HG02798 (cell line): ENCODE measurements around the gene PTGDS.

Experiments
- ATAC-seq: cut with Tn5 transposase; IDR thresholded peaks from one replicate; pipeline ENCODE4 v1.9.1; 2021; ENCODE audit warnings: mild to moderate bottlenecking; ENCODE audit not compliant: unreplicated experiment, poor library complexity

Gene PTGDS

DNA sequence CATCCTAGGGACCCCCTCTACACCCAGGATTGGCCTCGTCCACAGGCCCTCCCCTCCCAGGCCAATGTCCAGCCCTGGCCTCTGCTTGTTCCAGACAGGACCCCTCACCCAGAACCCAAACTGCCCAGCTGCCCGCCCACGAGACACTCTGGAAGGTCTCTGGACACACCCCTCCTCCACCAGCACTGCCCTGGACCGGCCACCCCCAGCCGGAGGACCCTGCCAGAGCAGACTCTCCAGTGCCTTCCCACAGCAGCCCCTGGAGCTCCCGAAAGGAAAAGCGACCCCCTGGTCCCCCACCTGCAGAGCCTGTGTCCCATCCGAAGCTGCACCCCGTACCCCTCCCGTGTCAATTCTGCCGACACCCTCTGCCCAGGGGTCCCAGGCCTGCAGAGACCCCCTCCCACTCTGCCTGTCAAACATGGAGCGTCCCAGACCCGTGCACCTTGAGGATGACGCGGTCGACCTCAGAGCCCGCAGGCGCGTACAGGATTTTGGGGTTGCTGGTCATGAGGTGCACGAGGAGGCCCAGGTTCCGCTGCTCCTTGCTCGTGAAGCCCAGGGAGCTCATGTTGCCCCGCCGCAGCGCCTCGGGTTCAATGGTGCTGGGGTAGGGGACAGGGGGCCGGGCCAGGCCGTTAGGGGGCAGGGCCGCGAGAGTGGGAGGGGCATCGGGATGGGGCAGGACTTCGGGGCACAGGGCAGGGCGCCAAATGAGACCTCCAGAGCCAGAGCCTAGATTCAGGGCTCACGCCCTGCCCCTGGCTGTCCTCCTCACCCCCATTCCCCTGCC is 42.8 kb downstream of the PTGDS start:
- ATAC-seq, result no peak

DNA sequence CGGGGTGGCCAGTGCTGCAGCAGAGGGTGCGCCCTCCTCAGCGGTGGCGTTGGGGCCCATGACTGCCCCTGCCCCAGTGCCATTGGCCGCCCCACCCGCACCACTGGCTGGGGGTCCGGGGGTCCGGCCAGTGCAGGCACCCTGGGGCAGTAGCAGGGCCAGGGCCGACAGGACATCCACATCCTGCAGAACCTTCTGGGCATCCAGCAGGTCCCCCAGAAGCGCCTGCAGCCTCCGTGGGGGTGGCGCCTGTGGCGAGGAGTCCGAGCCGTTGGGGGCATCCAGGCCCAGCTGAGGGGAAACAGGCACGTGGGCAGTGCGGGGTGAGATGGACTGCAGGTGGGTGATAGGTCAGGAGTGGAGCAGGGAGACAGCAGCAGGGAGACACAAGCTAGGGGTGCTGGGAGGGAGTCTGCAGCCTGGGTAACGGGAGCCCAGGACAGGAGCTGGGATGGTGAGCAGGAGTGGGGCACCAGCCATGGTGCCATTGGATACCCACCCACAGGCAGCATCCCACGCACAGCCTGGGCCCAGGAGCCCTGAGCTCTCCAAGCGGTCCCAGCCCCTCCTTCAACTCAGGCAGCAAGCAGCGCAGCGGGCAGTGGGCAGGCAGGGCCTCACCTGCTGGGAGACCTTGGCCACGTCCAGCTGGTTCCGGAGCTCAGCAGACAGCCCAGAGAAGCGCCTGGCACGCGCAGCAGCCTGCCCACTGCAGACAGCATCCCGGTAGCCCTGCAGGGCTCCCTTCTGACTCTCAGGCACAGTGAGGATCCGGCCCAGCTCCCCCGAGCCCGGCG is 43.7 kb downstream of the PTGDS start:
- no peak for ATAC-seq

DNA sequence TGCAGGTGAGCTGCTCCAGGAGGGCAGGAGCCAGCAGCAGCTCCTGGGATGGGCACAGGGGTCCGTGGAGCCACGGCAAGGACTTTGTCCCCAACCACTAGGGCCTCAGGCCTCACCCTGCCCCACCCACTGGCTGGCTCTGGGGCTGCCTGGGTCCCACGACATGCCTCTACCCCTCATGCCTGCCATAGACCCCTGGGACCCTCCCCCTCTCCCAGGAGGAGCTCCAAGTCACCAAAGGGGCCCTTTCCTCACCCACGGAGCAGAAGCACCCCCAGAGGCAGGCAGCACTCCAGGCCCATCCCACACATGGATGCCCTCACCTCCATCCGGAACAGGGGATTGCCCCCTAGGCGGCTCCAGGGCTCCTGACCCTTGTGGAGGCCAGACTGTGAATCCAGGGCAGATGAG is 44.3 kb downstream of the PTGDS start:
- ATAC-seq, result no peak

DNA sequence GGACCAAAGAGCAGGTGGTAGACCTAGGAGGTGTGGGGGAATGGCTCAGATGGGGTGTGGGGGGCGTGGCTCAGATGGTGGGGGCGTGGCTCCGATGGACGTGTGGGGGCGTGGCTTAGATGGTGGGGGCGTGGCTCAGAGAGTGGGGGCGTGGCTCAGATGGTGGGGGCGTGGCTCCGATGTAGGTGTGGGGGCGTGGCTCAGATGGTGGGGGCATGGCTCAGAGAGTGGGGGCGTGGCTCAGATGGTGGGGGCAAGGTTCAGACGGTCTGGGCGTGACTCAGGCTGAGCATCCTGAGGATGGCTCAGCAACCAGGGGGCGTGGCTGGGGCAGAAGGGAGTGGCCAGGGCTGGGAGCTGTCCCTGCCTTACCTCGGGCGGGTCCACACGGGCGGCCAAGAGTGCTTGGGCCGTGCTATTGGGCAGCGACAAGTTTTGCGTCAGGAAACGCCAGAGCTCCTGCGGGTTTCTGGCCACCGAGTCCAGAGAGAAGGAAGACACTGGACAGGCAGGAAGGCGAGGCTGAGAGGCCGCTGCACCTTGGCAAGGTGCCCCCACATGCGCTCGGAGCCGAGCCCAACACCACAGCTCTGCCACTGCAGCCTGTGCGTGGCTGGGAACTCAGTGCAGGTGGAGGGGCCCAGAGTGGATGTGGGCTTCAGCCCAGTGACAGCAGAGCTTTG is 44.8 kb downstream of the PTGDS start:
- peak; percentile 46 for ATAC-seq

DNA sequence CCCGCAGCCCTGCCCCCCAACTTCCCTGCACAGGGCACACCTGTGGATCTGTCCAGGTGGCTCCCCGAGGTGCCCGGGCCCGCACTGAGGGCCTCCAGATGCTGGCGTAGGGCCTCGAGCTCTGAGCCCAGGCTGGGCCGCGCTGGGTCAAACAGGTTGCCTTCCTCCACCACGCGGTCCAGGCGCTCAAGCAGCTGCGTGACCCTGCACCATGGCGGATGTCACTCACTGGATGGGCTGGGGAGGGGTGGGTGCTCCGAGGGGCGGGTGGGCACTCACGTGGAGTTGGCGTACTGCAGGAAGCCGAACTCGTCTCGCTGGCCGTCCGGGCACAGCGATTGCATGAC is 45.3 kb downstream of the PTGDS start:
- ATAC-seq, result no peak

DNA sequence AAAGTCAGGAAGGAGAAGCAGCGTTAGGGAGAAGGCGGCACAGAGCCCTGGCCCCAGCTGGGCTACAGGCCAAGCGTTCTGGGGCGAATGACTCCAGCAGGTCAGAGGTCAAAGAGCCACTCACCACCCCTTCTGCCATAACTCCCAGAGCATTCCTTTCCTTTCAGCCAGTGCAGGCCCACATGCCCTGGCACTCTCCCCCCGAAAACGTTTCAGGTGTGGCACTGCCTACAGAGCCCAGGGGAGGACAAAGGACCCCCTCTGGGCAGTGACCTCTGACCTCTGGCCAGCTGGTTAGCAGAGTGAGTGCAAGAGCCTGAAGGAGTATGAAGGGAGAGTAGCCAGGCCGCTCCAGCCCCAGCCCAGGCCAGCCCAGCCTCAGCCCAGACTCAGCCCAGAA is 45.9 kb downstream of the PTGDS start:
- no peak for ATAC-seq

DNA sequence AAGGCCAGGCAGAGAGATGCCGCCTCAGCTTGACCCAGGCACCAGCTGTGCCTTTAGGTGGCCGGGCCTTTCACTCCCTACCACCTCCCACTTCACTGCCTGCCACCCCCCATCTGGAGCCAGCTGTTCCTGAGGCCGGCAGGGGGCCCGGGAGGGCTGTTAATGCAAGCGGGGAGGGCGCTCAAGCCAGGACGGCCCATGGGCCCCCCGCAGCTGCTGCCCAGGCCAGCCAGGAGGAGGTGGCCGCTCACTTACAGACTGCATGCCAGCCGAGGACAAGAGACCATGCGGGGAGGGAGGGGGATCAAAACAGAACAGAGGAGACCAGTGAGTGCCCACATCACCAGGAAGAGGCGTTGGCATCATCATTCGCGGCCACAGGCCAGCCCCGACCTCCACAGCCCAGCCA is 46.3 kb downstream of the PTGDS start:
- ATAC-seq, result no peak

DNA sequence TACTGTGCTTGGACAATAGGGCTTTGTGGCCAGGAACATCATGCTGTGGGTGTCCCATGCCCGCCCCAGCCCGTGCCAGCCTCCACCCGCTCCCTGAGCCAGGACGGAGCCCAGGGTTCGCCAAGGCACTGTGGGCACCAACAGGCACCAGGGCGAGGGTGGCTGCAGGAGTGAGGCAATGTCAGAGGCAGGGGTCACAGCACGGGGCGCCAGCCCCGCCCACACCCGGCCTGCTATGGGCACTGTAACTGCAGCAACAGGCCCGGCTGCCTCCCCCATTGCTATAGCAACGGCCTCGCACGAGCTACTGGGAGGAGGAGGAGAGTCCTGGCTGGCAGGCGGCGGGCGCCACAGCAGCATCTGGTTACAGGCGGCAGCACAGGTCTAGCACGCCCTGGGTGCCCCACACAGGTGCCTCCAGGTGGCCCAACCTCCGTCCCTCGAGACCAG is 48.2 kb downstream of the PTGDS start:
- no peak for ATAC-seq

DNA sequence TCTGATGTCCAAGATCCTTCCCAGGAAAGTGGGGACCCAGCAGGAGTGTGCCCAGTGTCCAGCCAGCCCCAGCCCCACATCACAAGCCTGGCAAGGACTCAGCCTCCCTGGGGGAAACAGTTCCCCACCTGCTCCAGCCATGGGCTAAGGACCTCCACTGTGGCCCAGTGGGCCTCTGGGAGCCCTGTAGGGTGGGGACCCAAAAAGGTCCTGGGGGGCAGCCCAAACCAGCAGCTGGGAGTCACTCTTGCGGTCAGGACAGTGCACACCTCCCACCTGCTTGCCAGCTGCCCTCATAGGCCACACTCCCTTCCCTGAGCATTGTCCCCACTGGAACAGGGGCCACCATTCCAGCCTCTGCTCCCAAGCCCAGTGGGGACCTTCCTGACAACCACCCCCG is 49.1 kb downstream of the PTGDS start:
- no peak for ATAC-seq

DNA sequence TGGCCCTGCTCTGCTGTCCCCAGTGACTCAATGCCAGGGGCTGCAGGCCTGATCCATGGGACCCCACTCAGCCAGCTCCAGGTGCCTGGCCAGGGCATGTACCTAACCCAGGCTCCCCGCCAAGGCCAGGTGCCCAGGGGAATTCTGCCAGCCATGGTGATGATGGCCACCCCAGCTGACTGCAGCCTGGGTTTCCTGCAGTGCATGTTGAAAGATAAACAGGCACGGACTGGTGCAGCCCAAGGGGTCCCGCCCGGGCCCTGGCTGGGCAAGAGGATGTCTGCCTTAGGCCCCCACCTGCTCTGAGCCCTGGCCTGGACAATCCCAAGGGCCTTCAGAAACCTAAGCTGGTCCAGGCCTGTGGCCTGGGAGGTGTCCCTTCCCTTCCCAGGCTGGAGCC is 49.5 kb downstream of the PTGDS start:
- no peak for ATAC-seq

DNA sequence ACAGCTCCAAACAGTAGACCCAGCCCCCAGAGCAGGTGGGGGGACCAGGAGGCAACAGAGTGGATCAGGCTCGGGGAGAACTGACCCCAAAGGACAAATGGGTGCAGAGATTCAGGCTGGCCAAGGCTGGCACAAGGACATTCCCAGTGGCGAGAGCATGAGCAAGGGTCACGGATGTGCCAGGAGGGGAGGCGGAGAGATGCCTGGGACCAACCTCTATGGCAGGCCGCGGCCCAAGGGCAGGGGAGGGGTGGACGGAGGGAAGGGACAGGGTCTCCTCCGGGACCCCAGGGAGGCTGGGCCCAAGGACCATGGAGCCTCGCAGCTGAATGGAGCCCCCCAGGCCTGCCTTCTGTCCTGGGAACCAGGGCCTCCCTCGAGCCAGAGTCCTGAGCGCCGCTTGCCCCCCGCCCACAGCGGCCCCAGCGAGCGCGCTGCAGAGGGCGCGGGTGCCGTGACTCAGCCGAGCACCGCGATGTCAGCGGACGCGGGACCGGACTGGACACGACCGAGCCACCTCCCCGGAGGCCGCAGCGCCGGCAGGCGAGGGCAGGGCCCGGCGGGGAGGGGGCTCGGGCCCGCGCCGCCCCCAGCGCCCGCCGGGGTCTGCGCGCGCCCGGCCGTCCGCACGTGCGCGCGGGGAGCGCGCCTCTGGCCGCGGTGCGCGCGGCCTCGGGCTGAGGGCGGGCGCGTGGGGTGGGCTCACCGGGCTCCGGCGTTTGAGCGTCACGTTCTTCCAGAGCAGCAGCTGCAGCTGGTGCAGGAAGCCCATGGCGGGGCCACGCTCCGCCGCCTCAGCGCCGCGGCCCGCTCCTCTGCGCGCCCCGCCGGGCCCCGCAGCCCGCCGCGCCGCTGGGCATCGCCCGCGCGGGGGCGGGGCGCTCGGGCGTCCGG is 50.3 kb downstream of the PTGDS start, which contains the start of gene ABCA2:
TSS of gene ABCA2 (minus strand) at position 869 of the 894 bp plus-strand sequence. CDS start at position 772, 97 bp downstream.
- no peak for ATAC-seq

DNA sequence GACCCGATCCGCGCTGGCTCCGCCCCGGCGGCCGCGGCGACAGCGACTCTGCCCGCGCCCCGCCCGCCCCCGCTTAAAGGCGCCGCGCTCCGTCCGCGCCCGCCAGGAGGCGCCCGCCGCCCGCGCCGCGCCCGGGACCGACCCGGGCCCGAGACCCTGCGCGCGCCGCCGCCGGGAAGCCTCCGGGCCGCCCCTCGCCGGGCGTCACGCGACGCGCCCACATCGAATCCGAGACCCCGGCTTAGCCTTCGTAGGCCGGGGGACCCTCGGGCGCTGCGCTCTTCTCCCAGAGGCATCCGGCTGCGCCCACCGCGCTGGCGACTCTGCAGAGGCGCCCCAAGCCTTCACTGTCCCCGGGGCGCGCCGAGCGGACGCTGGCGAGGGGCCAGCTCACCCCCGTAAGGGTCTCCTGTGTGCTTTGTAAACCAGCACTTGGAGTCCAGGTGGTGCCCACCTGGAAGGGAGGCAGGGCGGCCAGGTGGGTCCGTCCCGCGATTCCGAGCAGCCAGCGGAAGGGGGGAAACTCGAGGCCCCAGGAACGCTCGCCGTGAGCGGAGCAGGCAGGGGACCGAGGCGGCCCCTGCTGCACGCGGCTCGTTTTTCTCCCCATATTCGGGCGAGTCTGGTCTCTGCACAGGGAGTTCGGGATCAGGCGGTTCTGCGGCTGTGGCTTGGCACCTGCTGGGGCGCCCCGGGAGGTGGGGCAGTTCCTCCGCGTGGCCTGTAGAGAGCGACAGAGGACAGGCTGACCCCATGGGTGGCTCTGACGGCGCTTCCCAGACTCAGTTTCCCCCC is 51.2 kb downstream of the PTGDS start:
- peak; percentile 61 for ATAC-seq

DNA sequence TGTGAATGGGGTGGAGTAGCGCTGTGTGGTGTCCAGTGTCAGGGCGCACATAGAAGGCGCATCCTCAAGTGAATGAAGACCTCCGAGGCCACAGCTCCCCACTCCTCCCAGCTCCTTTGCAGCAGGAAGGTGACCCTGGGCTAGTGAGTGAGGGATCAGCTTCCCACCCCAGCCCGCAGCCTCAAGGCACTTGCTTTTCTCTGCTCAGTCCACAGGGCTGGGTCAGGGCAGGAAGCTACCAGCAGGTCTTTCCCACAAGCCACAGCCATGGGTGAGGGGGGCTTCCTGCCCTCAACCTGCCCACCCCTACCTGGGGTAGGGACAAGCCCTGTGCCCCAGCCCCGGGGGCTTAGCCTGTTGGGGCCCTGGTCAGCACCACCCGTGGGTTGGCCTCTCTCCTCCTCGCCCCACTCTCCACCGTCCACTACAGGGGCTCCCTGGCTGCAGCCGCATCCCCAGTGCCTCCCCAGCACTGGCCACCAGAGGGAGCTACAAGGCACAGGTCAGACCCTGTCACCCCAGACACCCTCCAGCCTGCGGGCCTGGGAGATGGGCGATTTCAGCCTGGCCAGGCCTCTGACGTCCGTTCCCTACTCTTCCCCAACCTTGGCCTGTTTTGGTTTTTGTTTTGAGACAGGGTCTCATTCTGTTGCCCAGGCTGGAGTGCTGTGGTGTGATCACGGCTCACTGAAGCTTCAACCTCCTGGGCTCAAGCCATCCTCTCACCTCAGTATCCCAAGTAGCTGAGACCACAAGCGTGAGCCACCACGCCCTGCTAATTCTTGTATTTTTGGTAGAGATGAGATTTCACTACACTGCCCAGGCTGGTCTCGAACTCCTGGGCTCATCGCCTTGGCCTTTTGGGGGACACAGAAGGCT is 52.0 kb downstream of the PTGDS start:
- no peak for ATAC-seq

DNA sequence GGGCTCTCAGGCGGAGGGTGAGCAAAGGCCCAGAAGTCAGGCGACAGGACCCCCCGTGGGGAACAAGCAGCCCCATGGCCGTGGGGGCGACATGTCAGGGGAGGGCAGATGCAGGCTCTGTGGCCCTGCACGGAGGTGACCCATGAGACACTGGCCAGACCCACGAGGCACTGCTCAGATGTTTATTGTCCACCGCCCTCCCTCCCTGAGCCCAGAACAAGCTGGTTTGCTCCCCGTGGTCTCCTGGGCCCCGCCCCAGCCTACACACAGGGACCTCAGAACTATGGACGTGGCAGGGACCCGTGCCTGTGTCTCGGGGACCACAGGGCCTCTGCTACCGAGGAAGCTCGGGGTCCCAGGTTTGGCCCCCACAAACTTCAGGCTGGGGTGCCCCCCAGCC is 52.7 kb downstream of the PTGDS start:
- no peak for ATAC-seq

DNA sequence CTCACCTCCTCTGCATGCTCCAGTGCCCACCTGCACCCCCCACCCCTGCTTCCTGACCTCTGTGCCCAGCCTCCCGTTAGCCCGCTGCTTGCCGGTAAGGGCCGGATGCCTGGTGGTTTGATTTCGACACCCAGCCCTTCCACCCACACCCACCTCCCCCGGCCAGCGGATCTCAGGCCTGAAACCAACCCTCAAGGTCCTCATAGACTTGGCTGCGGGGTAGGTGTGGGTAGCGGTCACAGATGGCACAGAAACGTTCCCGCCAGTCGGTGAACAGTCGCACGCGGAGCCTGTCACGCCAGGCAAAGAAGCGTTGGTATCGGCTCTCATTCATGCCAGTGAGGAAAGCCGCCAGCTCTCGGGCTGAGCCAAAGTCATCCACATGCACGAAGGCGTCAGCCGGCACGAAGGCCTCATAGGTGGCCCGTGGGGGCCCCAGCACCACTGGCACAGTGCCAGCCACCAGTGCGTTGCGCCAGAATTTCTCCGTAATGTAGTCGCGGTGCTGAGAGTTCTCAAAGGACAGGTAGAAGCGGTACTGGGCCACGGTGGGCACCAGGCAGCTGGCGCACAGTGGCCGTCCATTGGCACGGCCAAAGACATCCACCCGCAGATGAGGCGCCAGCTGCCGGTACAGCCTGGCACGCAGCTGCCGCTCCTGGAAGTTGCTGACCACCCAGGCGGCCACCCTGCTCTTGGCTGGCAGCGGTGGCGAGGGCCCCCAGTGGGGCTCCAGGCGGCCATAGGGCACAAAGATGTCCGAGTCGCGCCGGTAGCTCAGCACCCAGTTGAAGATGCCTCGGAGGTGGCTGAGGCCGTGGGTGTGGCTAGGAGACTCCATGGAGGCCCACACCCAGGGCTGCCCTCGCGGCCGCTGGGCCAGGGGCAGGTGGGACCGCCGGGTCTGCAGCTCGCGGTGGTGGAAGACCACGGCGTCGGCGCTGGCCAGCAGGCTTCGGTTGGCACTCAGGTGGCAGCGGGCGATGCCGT is 53.5 kb downstream of the PTGDS start:
- ATAC-seq, result no peak
